GM19438 (cell line): ENCODE results near the gene TYW1B.
"Not testable (repeated sequence)": the region's sequence is repeated elsewhere in the genome, so short reads cannot be mapped to it uniquely, and the experiment has no call there.

Experiments used
- ATAC-seq: cut with Tn5 transposase; IDR thresholded peaks from one replicate; pipeline ENCODE4 v1.9.1; 2021; ENCODE audit warnings: low read depth; ENCODE audit not compliant: unreplicated experiment

Gene TYW1B

GRCh38 chr7:72706521-72706920, 121.5 kb downstream of the TYW1B start:
- no peak for ATAC-seq

GRCh38 chr7:72705693-72706092, 122.3 kb downstream of the TYW1B start:
- not testable (repeated sequence) for ATAC-seq

- no peak for ATAC-seq
These were observed 123.1 kb downstream of the TYW1B start for GRCh38 chr7:72704894-72705293.

- ATAC-seq, result not testable (repeated sequence)
These were observed 127.5 kb downstream of the TYW1B start for GRCh38 chr7:72700548-72700947.

DNA sequence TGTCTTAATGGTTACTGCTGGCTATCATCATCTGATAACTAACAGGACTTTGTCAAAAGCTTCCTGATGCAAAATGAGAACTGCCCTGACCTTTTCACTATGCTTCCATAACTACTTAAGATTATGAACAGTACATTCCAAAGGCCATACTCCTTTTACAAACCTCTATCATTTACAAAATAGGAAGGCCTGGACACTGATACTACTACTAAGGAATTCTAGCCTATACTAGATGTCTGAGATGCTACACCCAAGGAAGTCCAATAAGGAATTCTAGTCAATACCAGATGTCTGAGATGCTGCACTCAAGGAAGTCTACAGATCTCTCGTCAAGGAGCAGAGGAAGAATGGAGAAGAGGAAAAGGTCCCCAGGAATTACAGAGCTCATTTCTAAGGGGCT, 130.9 kb downstream of the TYW1B start:
- ATAC-seq, result not testable (repeated sequence)

DNA sequence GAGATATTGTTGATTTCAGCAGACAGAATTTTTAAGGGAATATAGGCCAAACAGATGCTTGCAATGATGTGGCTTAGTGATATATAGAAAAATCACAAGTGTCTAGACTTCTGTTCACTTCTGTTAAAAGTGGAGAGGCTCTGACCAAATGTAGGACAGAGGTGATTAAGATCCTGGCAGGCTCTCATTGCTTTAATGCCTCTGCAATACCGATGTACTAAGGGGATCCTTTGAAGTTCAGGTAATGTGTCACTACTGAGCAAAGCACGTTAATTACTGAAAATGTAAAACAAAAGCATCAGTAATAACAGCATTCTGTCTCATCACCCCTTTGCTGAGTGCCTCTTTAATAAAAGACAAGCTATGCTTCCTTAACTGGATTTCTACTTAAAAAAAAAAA, 131.4 kb downstream of the TYW1B start:
- ATAC-seq, result not testable (repeated sequence)

- not testable (repeated sequence) for ATAC-seq
These were observed 132.5 kb downstream of the TYW1B start for GRCh38 chr7:72695482-72695881.

- ATAC-seq, result not testable (repeated sequence)
These were observed 136.6 kb downstream of the TYW1B start for GRCh38 chr7:72691442-72691841.

- ATAC-seq, result not testable (repeated sequence)
These were observed 137.8 kb downstream of the TYW1B start for GRCh38 chr7:72690177-72690576.

DNA sequence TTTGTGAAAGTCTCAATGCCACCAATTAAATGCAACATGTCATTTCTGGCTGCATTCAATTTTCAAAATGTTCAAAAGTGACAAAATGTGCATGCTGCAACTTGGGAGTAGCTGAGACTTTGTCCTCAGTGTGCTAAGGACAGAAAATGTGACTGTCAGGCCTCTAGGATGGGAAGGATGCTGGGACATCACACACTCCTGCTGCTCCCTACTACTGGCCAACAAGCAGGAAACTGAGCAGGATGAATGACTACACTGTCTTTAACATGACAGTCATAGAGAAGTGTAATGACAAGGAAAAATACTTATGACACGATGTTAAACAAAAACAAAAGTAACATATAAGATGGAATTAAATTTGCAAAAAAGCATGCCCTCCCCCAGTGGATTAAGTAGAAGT, 138.7 kb downstream of the TYW1B start:
- ATAC-seq, result not testable (repeated sequence)

DNA sequence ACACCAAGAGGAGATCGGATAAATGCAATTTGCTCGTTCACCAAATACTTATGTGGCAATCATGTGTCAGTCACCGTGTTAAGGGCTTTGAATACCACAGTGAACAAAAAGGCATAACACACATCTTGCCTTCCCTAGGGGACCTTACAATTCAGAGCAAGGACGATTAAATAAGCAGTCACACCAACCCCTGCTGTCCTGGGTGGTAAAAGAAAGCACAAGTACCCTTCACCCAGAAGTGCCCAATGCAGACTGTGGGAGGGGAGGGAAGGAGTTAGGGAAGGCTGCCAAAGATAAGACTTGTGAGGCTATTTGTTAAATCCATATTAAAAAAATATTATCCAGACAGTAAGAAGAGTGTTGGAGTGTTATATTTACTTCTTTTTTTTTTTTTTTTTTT, 146.8 kb downstream of the TYW1B start:
- not testable (repeated sequence) for ATAC-seq

GRCh38 chr7:72676880-72677279, 151.1 kb downstream of the TYW1B start:
- ATAC-seq, result not testable (repeated sequence)

DNA sequence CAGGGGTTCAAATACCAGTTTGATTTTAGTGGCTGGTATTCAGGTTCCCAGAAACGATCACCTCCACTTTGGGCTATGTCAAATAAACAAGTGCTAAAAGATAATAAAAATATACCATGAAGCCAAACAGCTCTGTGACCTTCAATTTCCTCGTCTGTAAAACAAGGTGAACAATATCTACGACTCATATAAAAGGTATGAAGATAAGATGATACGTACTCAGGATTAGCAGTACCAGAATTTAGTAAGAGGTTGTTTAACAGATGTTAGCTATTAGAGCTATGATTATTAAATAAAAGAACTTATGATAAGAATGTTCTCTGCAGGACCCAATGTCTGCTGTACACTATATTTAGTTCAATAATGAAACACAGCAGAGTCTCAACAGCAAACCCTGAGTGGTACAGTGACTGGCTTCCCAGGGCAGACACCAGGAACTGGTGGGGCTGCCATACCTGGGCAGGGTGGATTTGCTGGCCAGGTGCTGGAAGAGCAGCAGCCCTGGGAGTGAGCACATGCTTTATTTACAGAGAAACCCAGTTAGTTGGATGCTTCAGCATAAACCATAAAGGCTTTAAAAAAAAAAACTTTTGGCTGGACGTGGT, 151.8 kb downstream of the TYW1B start:
- not testable (repeated sequence) for ATAC-seq

DNA sequence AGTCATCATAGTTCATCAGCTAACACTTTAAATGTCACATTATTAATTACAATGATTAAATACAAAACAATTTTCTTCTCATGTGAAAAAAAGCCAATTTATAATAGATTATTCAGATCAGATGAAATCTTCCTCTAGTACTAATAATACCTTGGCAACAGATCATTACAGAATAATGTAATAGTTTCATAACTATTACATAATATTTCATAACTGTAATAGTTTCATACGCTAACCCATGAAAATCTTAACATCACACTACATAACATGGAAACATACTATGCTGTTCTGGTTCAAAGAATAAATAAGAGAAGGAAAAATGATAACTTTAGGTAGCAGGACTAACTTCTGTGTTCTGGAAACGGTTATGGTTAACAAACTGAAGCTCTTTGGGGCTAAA, 152.3 kb downstream of the TYW1B start:
- ATAC-seq, result not testable (repeated sequence)

DNA sequence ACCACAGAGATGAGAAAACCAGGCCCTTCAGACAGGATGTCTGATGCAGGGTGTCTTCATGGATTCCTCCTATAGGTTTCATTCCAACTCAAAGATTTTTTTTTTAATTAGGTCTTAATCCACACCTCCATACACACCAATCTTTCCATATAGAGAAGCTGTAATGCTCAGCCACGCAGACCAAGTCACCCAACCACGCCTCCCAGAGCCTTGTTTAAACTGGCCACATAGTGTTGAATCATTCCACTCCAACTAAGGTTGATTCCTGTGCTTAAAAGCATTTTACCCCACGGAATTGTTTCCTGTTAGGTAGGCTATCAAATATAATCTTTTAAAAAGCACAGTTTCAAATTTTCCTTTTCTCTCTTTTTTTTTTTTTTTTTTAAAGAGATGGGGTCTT, 153.6 kb downstream of the TYW1B start:
- ATAC-seq, result no peak

- ATAC-seq, result not testable (repeated sequence)
These were observed 157.2 kb downstream of the TYW1B start for GRCh38 chr7:72670850-72671249.

- ATAC-seq, result not testable (repeated sequence)
These were observed 159.6 kb downstream of the TYW1B start for GRCh38 chr7:72668435-72668834.

DNA sequence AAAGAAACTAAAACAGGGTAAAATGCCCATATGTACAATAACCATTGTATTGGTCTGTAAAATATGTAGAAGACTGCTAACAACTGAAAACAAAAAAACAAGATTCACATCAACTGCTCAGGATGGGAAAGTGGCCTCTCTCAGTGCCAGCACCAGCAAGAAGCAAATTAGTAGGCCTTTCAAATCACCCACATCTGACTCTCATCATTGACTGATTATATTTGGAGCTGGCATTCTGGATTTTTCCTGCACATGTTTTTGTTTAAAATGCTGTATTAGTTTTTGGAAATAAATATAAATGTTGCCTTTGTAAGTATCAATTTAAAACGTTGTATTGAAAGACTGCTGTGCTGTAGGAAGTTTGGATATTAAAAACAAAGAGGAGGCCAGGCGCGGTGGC, 161.0 kb downstream of the TYW1B start:
- ATAC-seq, result not testable (repeated sequence)

DNA sequence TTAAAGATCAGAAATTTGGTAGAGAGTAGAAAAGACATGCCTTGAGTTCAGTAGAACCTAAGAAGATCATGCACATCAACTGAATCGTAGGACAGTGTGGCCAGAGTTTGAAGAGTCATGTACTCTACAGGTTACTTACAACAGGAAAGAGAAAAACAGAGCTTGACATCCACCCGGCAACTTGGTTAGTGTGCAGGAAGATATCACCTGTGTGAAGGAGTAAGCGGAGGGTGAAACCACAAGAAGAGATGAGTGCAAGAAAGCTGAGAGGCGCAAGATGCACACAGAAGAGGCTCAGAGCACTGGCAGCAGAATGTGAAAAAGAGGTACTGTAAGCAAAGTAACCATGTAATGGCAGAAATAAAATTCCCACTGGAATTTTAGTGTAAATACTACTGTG, 179.4 kb downstream of the TYW1B start:
- not testable (repeated sequence) for ATAC-seq

GRCh38 chr7:72643708-72644107, 184.3 kb downstream of the TYW1B start:
- ATAC-seq, result not testable (repeated sequence)

GRCh38 chr7:72641485-72642248, 186.3 kb downstream of the TYW1B start:
- not testable (repeated sequence) for ATAC-seq

GRCh38 chr7:72640740-72641139, 187.3 kb downstream of the TYW1B start:
- peak; percentile 54 for ATAC-seq
